T-helper 22 cell (primary cell): ENCODE data around the gene SPINK4.
A peak's percentile ranks its signal among the peaks of the same experiment; 100 is the strongest.

ENCODE experiments used
- DNase-seq: peaks from one replicate; pipeline ENCODE4 v3.0.0-alpha.2; 2020; ENCODE audit warnings: low read depth

The SPINK4 gene

DNA sequence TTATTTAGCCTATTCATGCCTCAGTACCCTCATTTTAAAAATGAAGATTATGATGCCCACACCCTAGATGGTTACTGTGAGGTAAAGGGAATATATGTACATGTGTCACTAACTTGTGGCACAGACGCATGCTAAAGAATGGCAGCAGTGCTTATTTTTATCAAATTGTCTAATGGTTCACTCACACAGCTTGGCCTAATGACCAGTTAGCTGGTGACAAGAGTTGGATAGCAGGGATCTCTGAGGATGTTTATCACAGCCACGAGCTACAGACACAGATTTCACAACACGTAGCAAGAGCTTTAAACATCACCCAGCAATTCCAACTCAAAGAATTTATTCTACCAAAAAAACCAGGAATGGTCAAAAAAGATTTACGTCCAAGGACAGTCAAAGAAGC is 17.3 kb downstream of the SPINK4 start:
- no peak for DNase-seq

GRCh38 chr9:33260372-33260771 is 20.4 kb downstream of the SPINK4 start:
- no peak for DNase-seq

GRCh38 chr9:33263131-33264002 is 23.4 kb downstream of the SPINK4 start:
- DNase-seq: no peak

GRCh38 chr9:33264003-33264472 is 24.1 kb downstream of the SPINK4 start:
- peak; percentile 12 for DNase-seq

- peak; percentile 98 for DNase-seq
These were observed 24.7 kb downstream of the SPINK4 start, which contains the start of the genes BAG1 and CHMP5 for GRCh38 chr9:33264473-33265177. Gene BAG1, minus strand, starts transcription at chr9:33264708. Gene CHMP5, plus strand, starts transcription at chr9:33265049. Its CDS starts 30 bp downstream, at chr9:33265079.

DNA sequence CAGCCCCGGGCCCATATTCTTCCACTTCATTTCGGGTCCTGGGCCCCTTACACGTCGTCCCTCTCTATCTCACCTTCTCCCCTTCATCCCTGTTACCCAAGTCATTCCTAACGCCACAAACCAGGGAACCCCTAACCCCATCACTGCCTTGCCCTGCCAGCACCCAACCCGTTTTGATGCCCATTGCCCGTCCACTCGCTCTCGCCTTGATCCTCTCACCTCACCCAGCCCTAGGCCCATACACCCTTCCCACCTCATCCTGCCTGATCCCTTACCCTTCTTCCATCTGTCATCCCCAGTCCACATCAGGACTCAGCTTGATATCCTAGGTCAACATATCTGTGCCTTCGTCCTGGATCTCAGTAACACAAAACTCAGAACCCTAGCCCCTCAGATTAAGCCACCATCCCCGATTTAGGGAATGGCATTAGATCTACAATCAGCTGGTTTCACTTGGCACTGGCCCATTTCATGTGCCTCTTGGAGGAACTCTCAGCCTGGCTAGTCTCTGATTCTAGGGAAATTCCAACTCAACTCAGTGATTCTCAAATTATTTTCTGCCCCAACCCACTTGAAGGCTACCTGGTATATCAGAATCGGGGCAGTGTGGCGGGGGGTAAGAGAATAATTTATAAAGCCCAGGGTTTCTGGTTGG is 25.4 kb downstream of the SPINK4 start:
- DNase-seq: no peak

GRCh38 chr9:33267151-33267767 is 27.3 kb downstream of the SPINK4 start:
- no peak for DNase-seq

GRCh38 chr9:33270146-33270545 is 30.2 kb downstream of the SPINK4 start:
- DNase-seq: no peak

GRCh38 chr9:33272061-33272460 is 32.1 kb downstream of the SPINK4 start:
- DNase-seq: no peak

DNA sequence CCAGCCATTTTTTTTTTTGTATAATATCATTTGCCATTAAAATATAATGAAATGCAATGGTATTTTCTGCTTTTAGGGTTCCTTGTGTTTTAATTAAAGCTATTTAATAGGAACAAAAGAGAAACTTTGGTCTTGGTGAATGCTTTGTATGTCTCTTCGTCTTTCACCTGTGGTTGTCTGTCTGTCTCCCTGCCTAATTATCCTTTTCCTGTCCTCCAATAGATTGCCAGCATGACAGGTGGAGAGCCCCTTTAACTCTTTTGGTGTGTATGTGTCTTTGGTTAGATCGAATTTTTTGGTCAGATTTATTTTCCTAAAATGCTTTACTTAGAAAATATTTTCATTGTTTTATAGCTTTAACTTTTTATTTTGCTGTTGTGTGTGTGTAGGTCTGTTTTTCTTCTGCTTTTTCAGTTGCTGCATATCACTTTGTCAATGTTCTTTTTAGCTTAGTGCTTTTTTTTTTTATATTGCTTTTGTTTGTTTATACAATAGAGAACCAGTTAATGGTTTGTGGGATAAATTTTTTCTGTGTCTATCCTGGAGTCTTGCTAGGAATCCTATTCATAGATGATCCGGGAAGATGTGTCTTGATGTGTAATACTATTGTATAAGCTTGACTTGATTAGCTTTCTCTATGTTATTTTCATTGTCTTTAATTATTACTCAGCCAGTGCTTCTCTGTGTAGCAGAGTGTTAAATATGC is 33.5 kb downstream of the SPINK4 start:
- DNase-seq: no peak

- DNase-seq: no peak
These were observed 34.0 kb downstream of the SPINK4 start for GRCh38 chr9:33273972-33274328.

GRCh38 chr9:33277484-33277883 is 37.5 kb downstream of the SPINK4 start:
- no peak for DNase-seq

GRCh38 chr9:33285502-33285901 is 45.5 kb downstream of the SPINK4 start:
- no peak for DNase-seq

DNA sequence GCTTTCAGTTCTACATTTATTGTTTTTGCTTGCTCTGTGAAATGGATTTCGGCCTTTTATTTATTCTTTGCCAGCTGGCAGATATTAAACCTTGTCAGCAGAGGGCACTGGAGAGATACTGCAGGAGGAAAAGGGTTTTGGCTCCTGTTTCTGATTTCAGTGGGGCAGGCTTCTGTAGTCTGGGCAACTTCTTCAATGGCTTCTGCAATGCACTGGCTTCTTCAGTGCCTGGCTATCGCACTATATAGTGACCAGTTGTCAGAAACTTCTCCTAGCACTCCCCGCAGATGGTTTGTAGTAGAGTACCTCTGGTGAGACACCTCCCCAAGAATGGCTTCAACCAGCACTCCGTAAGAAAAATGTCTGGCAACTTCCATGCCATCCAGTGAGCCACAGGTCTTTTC is 47.1 kb downstream of the SPINK4 start:
- peak; percentile 19 for DNase-seq

GRCh38 chr9:33288235-33288634 is 48.3 kb downstream of the SPINK4 start:
- DNase-seq: no peak

DNA sequence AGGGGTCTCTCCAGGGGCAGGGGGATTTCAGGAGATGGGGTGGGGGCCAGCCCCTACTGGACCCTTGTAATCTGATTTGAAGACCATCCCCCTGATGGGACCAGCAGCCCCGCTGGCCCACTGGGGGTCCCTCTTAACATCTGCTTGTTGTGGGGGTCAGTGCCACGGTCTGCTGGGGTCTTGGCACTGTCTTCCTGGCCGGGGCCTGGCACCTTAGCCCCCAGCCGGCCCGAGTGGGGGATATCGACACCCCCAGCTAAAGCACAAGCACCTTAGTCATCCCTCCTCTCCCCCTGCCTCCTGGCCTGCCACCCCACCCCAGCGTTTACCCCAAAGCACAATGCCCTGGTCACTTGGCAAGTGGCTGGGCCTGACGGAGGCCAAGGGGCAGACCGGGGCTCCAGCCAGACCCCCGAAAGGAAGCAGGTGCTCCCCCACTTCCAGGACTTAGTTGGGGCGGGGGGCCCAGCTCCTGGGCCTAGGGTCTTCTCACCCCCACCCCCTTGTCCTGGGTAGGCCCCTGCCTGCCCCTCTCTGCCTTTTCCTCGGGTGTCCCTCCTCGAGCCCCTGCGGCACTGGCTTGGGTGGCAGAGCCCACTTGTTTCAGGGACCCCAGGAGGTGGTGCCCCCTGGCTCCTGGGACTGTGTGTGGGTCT is 49.0 kb downstream of the SPINK4 start:
- DNase-seq: no peak

GRCh38 chr9:33289496-33289895 is 49.5 kb downstream of the SPINK4 start:
- DNase-seq: no peak

- no peak for DNase-seq
These were observed 49.9 kb downstream of the SPINK4 start for GRCh38 chr9:33289936-33290246.

DNA sequence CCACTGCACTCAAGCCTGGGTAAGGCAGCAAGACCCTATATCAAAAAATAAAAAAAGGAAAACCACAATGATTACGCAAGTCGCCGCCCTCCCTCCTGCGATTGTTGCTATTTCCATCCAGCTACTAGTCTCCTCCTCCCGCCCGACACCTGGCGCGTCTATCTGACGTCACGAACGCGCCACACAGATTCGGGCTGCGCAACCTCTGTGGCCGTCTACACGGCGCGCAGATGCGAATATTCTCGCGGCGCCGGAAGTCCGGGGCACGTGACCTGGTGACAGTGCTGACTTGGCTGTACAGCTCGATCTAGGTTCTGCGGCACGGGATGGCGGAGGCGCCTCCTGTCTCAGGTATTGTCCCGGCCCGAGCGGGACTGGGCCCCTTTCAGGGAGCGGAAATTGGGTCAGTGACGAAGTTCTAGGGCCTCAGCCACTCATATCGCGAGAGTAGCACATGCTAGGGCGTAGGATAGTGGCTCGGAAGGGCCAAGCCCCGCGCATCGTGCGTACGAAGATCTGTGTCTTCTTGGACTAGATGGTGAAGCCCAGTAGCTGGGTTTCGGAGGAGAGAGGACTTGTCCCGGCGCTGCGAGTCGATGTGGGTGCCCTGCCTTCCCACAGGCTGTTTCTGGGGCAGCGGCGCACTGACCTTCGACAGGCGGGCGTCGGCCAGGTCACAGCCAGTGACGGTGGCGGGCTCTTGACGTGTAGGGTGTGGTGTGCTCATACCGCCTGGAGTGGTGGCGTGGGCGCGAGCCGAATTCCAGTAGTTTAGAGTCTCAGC is 50.5 kb downstream of the SPINK4 start, which contains the start of gene NFX1:
Gene NFX1 (plus strand): TSS at position 270 of the 784 bp plus-strand sequence. CDS start 57 bp downstream, at position 327.
- DNase-seq: peak; percentile 98

DNA sequence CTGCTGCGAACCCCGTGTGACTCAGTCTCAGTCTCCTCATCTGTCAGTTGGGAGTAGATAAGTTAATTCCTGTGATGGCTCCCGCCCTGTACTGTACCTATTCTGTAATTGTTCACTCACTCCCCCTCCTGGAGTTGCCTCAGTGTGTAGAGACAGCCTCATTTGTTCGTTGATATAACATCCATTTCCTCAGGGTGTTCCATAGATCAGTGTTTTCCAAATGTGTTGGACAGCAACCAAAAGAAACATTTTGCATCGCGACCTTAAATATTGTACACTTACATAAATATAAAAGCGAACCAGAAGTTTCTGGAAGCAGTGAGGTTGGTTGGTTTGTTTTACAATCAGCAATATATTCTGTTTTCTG is 51.0 kb downstream of the SPINK4 start:
- DNase-seq: no peak
